H1 (cell line): ENCODE data around the gene ZMYM2. TPM values are rescaled to one million over a fixed set of nuclear protein-coding genes. Genes with fewer than 3 reads are reported as not detected.

ENCODE experiments used
- CTCF ChIA-PET: fragments of 300-600 bp; sonication (Branson Sonifier 250); formaldehyde crosslinking; loops from one replicate; lab custom pipeline; 2021; ENCODE audit not compliant: partially characterized antibody; lab: Charles Lee
- POLR2A ChIA-PET: fragments of 300-600 bp; sonication (Branson Sonifier 250); formaldehyde crosslinking; loops from one replicate; lab custom pipeline; 2021; ENCODE audit warnings: inconsistent platforms; ENCODE audit not compliant: partially characterized antibody; lab: Charles Lee
- DNase-seq, 2 experiments: peaks; one replicate each; pipeline versions ENCODE4 v3.0.0 to v3.0.0-alpha.2; 2010 to 2022; ENCODE audit warnings: low spot score in 2 of 2, low read depth in 1 of 2, mixed read lengths in 1 of 2
- FAIRE-seq: peaks from 2 replicates; lab custom pipeline; 2011; peaks lifted over from hg19 to GRCh38; lab: Jason Lieb, UNC
- H2AFZ ChIP-seq: 2 replicates; pipeline ENCODE4 v1.8.1; 2012; ENCODE audit warnings: low read length, inconsistent platforms
- H2AK5ac ChIP-seq: 2 replicates; pipeline ENCODE4 v1.6.1; 2013; ENCODE audit warnings: low read depth, low read length
- H2BK120ac ChIP-seq: replicated peaks from 2 replicates; pipeline ENCODE3; 2013; ENCODE audit warnings: low read depth, low read length, inconsistent platforms
- H2BK12ac ChIP-seq: 2 replicates; pipeline ENCODE4 v1.6.1; 2013; ENCODE audit warnings: low read depth, low read length
- H2BK15ac ChIP-seq: 2 replicates; pipeline ENCODE4 v1.6.1; 2013; ENCODE audit warnings: low read length
- H2BK20ac ChIP-seq: 2 replicates; pipeline ENCODE4 v1.6.1; 2013; ENCODE audit warnings: low read length
- H2BK5ac ChIP-seq: 2 replicates; pipeline ENCODE4 v1.6.1; 2013; ENCODE audit warnings: low read depth, low read length
- H3K14ac ChIP-seq: 2 replicates; pipeline ENCODE4 v1.6.1; 2013; ENCODE audit warnings: inconsistent platforms; ENCODE audit not compliant: insufficient read length
- H3K18ac ChIP-seq: 2 replicates; pipeline ENCODE4 v1.6.1; 2013; ENCODE audit warnings: low read length; ENCODE audit errors: extremely low read depth
- H3K23ac ChIP-seq: 2 replicates; pipeline ENCODE4 v1.6.1; 2013; ENCODE audit warnings: inconsistent platforms; ENCODE audit not compliant: insufficient read length
- H3K23me2 ChIP-seq: 2 replicates; pipeline ENCODE4 v1.6.1; 2013; ENCODE audit warnings: low read depth, low read length
- H3K27ac ChIP-seq: 2 replicates; pipeline ENCODE4 v1.6.1; 2011; ENCODE audit warnings: low read depth, low read length, inconsistent platforms
- H3K27me3 ChIP-seq, 4 experiments: replicated peaks in 1 of 4; 1 replicate in 1 of 4; 2 replicates in 3 of 4; pipeline versions ENCODE4 v1.6.1 to v1.8.1; 2011 to 2013; ENCODE audit warnings: low read length in 3 of 4, mild to moderate bottlenecking in 3 of 4, inconsistent platforms in 2 of 4, mixed read lengths in 2 of 4, moderate library complexity in 1 of 4; ENCODE audit not compliant: control insufficient read depth in 3 of 4, insufficient read depth in 3 of 4; ENCODE audit errors: extremely low read depth in 1 of 4
- H3K36me3 ChIP-seq, 4 experiments: 2 replicates each; pipeline versions ENCODE4 v1.6.1 to v1.8.1; 2011 to 2013; ENCODE audit warnings: mild to moderate bottlenecking in 4 of 4, low read length in 3 of 4, moderate library complexity in 2 of 4, control low read depth in 1 of 4, inconsistent platforms in 1 of 4; ENCODE audit not compliant: insufficient read depth in 4 of 4, control insufficient read depth in 2 of 4
- H3K4ac ChIP-seq: replicated peaks from 2 replicates; pipeline ENCODE3; 2013; ENCODE audit warnings: low read length, low read depth, mixed read lengths, inconsistent platforms; ENCODE audit not compliant: insufficient read length
- H3K4me1 ChIP-seq, 4 experiments: replicated peaks in 1 of 4; 1 replicate in 1 of 4; 2 replicates in 3 of 4; pipeline versions ENCODE4 v1.6.1 to v1.8.1; 2011 to 2013; ENCODE audit warnings: low read length in 3 of 4, inconsistent platforms in 2 of 4, mixed read lengths in 1 of 4; ENCODE audit not compliant: insufficient read depth in 4 of 4, control insufficient read depth in 3 of 4
- H3K4me2 ChIP-seq, 2 experiments: 2 replicates each; pipeline versions ENCODE4 v1.6.1 to v1.8.1; 2011 to 2013; ENCODE audit warnings: low read depth in 2 of 2, low read length in 2 of 2, control low read depth in 1 of 2, inconsistent platforms in 1 of 2, mild to moderate bottlenecking in 1 of 2; ENCODE audit not compliant: insufficient read depth in 1 of 2
- H3K4me3 ChIP-seq, 4 experiments: fragments of 200-600, 300-600 bp in 1 of 4; sonication (generic), shearing (Covaris generic), sonication (Bioruptor Twin) in 1 of 4; 2 replicates each; pipeline versions ENCODE4 v1.5.1 to v1.8.1; 2011 to 2016; ENCODE audit warnings: low read length in 4 of 4, low read depth in 3 of 4, control low read depth in 2 of 4, inconsistent platforms in 2 of 4, mild to moderate bottlenecking in 2 of 4, mixed read lengths in 1 of 4, moderate library complexity in 1 of 4; ENCODE audit not compliant: insufficient read depth in 2 of 4; ENCODE audit errors: extremely low read depth in 1 of 4
- H3K56ac ChIP-seq: replicated peaks from 2 replicates; pipeline ENCODE3; 2013; ENCODE audit warnings: low read depth, mild to moderate bottlenecking, mixed read lengths, low read length, inconsistent platforms; ENCODE audit not compliant: insufficient read length
- H3K79me1 ChIP-seq: 2 replicates; pipeline ENCODE4 v1.6.1; 2013; ENCODE audit warnings: low read depth, low read length, control low read depth
- H3K79me2 ChIP-seq, 2 experiments: 2 replicates each; pipeline versions ENCODE4 v1.6.1 to v1.8.1; 2012 to 2013; ENCODE audit warnings: low read length in 2 of 2, mild to moderate bottlenecking in 2 of 2, inconsistent platforms in 1 of 2; ENCODE audit not compliant: insufficient read depth in 2 of 2, control insufficient read depth in 1 of 2
- H3K9ac ChIP-seq, 4 experiments: replicated peaks in 1 of 4; 1 replicate in 1 of 4; 2 replicates in 3 of 4; pipeline versions ENCODE4 v1.6.1 to v1.8.1; 2011 to 2013; ENCODE audit warnings: low read depth in 3 of 4, low read length in 3 of 4, control low read depth in 2 of 4, mild to moderate bottlenecking in 2 of 4, moderate library complexity in 2 of 4, inconsistent platforms in 1 of 4; ENCODE audit errors: extremely low read depth in 1 of 4
- H3K9me3 ChIP-seq, 2 experiments: 2 replicates each; pipeline versions ENCODE4 v1.6.1 to v1.8.1; 2012 to 2013; ENCODE audit warnings: mild to moderate bottlenecking in 2 of 2, moderate library complexity in 2 of 2, control low read depth in 1 of 2, inconsistent platforms in 1 of 2, low read depth in 1 of 2, low read length in 1 of 2, mixed read lengths in 1 of 2; ENCODE audit not compliant: insufficient read depth in 2 of 2
- H4K20me1 ChIP-seq, 2 experiments: replicated peaks in 1 of 2; 2 replicates each; pipeline versions ENCODE3 to v1.8.1; 2011 to 2013; ENCODE audit warnings: inconsistent platforms in 2 of 2, low read length in 2 of 2, mild to moderate bottlenecking in 1 of 2; ENCODE audit not compliant: insufficient read depth in 2 of 2, control insufficient read depth in 1 of 2
- H4K5ac ChIP-seq: 2 replicates; pipeline ENCODE4 v1.6.1; 2013; ENCODE audit warnings: low read length, low read depth, mixed read lengths, inconsistent platforms; ENCODE audit not compliant: insufficient read length
- H4K8ac ChIP-seq: 2 replicates; pipeline ENCODE4 v1.8.0; 2013; ENCODE audit warnings: mild to moderate bottlenecking, moderate library complexity, low read length, inconsistent platforms; ENCODE audit not compliant: insufficient read depth; ENCODE audit errors: extremely low read depth
- H4K91ac ChIP-seq: replicated peaks from 2 replicates; pipeline ENCODE3; 2013; ENCODE audit warnings: low read length, mixed read lengths, inconsistent platforms; ENCODE audit not compliant: insufficient read length
- CHD1 ChIP-seq: IDR thresholded peaks from 2 replicates; pipeline ENCODE4 v1.6.1; 2012; ENCODE audit warnings: low read depth, low read length, improper control_type of control experiment
- CREB1 ChIP-seq: IDR thresholded peaks from 2 replicates; pipeline ENCODE4 v1.6.1; 2012; ENCODE audit warnings: inconsistent platforms
- CTBP2 ChIP-seq: IDR thresholded peaks from 2 replicates; pipeline ENCODE4 v1.7.0; 2011; ENCODE audit warnings: borderline replicate concordance, mild to moderate bottlenecking, moderate library complexity, mixed read lengths, low read length; ENCODE audit not compliant: insufficient read depth, insufficient read length
- GABPA ChIP-seq: IDR thresholded peaks from 2 replicates; pipeline ENCODE4 v1.6.1; 2011; ENCODE audit warnings: mild to moderate bottlenecking, low read length, moderate library complexity, borderline replicate concordance; ENCODE audit not compliant: insufficient read depth
- KDM1A ChIP-seq: fragments of 200-600, 300-600 bp; sonication (generic); IDR thresholded peaks from 2 replicates; pipeline ENCODE4 v1.7.1; 2016; ENCODE audit warnings: mild to moderate bottlenecking, low read length, borderline replicate concordance
- POLR2A ChIP-seq, 2 experiments: IDR thresholded peaks; 1 replicate in 1 of 2; 2 replicates in 1 of 2; pipeline ENCODE4 v1.6.1; 2011; ENCODE audit warnings: low read depth in 2 of 2, low read length in 2 of 2, mild to moderate bottlenecking in 2 of 2; ENCODE audit errors: control extremely low read depth in 1 of 2
- RAD21 ChIP-seq, 2 experiments: IDR thresholded peaks in 1 of 2; conservative IDR thresholded peaks in 1 of 2; 2 replicates each; pipeline ENCODE4 v1.6.1; 2011; ENCODE audit warnings: low read depth in 2 of 2, low read length in 2 of 2, improper control_type of control experiment in 1 of 2, inconsistent platforms in 1 of 2, mild to moderate bottlenecking in 1 of 2, moderate library complexity in 1 of 2
- RXRA ChIP-seq: IDR thresholded peaks from 2 replicates; pipeline ENCODE4 v1.6.1; 2011; ENCODE audit warnings: low read depth, mild to moderate bottlenecking, low read length, moderate library complexity; ENCODE audit not compliant: insufficient read depth
- SP4 ChIP-seq: IDR thresholded peaks from 2 replicates; pipeline ENCODE4 v1.6.1; 2012; ENCODE audit warnings: low read length, inconsistent platforms
- SUZ12 ChIP-seq: fragments of 200-600 bp; sonication (generic); IDR thresholded peaks from 2 replicates; pipeline ENCODE4 v1.6.1; 2012; ENCODE audit warnings: mild to moderate bottlenecking, inconsistent platforms, low read length, moderate library complexity, mixed read lengths
- TAF1 ChIP-seq: IDR thresholded peaks from 2 replicates; pipeline ENCODE4 v1.6.1; 2011; ENCODE audit warnings: mild to moderate bottlenecking, low read depth, low read length
- WGBS, 2 experiments: shearing (Covaris generic) in 1 of 2; methylation state at CpG; one replicate each; pipeline versions ENCODE4 v1.1.6 to v1.1.7; 2013 to 2015; ENCODE audit warnings: low lambda C conversion rate in 2 of 2, mixed read lengths in 2 of 2, inconsistent platforms in 1 of 2, low coverage in 1 of 2, missing lambda C conversion rate in 1 of 2; ENCODE audit not compliant: insufficient replicate concordance in 2 of 2, insufficient coverage in 1 of 2, insufficient read length in 1 of 2; ENCODE audit errors: extremely low coverage in 1 of 2, missing lambda C conversion rate in 1 of 2; 5-methylcytosine and 5-hydroxymethylcytosine counted together
- polyA plus RNA-seq, 7 experiments: library from polyadenylated mRNA; depleted of rRNA in 3 of 7; stranded (reverse) in 5 of 7; unstranded in 2 of 7; fragments of >200 nt in 5 of 7; fragments of 200-250 nt in 2 of 7; gene quantifications; 1 replicate in 5 of 7; 2 replicates in 1 of 7; 4 replicates in 1 of 7; pipeline versions ENCODE4 v1.2.1 to v1.2.3, GENCODE V29; 2011 to 2013; ENCODE audit warnings: missing spikeins in 2 of 7, mixed read lengths in 2 of 7
- total RNA-seq: library from RNA; stranded (reverse); fragmentation: NEBNext Ultra II Directional; extraction: Animal tissue kit (Norgen Biotek cat#: 25700); gene quantifications from 2 replicates; pipeline ENCODE4 v1.2.1, GENCODE V29; 2021
- TF ChIP-seq, protein P1 (sequence below): IDR thresholded peaks from 2 replicates; pipeline ENCODE4 v1.6.1; 2011; ENCODE audit warnings: low read depth, mild to moderate bottlenecking, low read length; ENCODE audit not compliant: insufficient read depth

The ZMYM2 gene
- total and polyA plus RNA-seq, 2 of the 8 experiments (the other 6 are each of a cell fraction or from before 2014, with no cell fraction given) = 41.2 to 159 TPM

DNA sequence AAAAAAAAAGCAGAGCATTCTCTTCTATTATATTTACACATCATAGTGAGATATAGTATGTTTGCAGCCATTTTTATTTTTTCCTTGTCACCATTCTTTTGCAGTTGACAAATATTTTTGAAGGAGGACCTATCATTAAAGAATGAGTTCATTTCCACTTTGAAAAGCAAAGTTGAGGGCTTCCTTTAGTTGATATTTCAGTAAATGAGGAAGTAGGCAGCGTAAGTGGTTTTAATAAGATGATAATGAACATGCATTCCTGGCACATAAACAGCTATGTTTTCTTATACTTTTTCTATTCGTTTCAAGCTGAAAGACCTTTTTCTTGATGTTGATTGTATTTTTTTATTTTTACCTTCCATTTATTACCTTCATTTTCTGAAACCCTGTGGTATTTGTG, 66.2 kb downstream of the ZMYM2 start:
- Histone ChIP-seq H4K91ac (no peak overlapping the region), H3K36me3 (peaks cover 3 to 74% (median 19%) of the 10 kb centered on the region in 4 experiments; a peak in 6 of 8 replicates), H3K27ac (no peak overlapping the region), H2AK5ac (no peak overlapping the region), H2BK15ac (no peak overlapping the region), H2BK5ac (no peak overlapping the region), H4K8ac (no peak overlapping the region), H2BK12ac (no peak overlapping the region), H4K20me1 (peaks cover 2% of the 10 kb centered on the region in 2 experiments), H3K23me2 (no peaks in the 10 kb centered on the region), H3K4me2 (no peak overlapping the region), H3K18ac (no peak overlapping the region), H3K4me1 (no peaks in the 10 kb centered on the region), H3K23ac (no peak overlapping the region), H2BK20ac (no peak overlapping the region), H3K27me3 (no peaks in the 10 kb centered on the region), H3K4me3 (no peak overlapping the region), H4K5ac (no peak overlapping the region), H2BK120ac (no peak overlapping the region), H3K9ac (no peak overlapping the region), H3K56ac (no peak overlapping the region), H3K4ac (no peak overlapping the region), H3K14ac (no peak overlapping the region), H3K9me3 (no peaks in the 10 kb centered on the region), H2AFZ (no peak overlapping the region), H3K79me2 (peaks cover 0 to 3% of the 10 kb centered on the region in 2 experiments; a peak in 1 of 4 replicates), H3K79me1 (peaks cover 2% of the 10 kb centered on the region; the same call in 1 of the 2 replicates)
- DNase-seq = no peak
- CTCF ChIA-PET = no interaction called here
- FAIRE-seq = no peak
- POLR2A ChIA-PET = interaction anchor here (0.7 kb wide), 1 partner anchor 15 kb away, joined by 3 read pairs; no protein-coding TSS in a partner anchor
- 91% methylated on average over 2 of the region's 2 CpGs; no CpG with 5 or more reads in 1 of the 2 experiments for WGBS, 2 experiments
- TF ChIP-seq CREB1 (no peak), TAF1 (no peak), POLR2A (IDR thresholded peaks at IDR 0.05; ENCODE audit: control extremely low read depth in 1 of 2, low read depth in 2 of 2, low read length in 2 of 2) (no peak), RXRA (no peak), SUZ12 (no peak), CHD1 (no peak), GABPA (no peak), RAD21 (IDR thresholded peaks at IDR 0.05 in 1 of 2, conservative IDR thresholded peaks at IDR 0.05 in 1 of 2; ENCODE audit: low read depth in 2 of 2, low read length in 2 of 2) (no peak), CTBP2 (no peak), SP4 (no peak), KDM1A (no peak)
- TF ChIP-seq, protein P1, sequence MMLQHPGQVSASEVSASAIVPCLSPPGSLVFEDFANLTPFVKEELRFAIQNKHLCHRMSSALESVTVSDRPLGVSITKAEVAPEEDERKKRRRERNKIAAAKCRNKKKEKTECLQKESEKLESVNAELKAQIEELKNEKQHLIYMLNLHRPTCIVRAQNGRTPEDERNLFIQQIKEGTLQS = no peak
